Astrocyte of the hippocampus (primary cell): Measurements from ENCODE around the gene ARL3.
"Not testable (repeated sequence)": the region's sequence is repeated elsewhere in the genome, so short reads cannot be mapped to it uniquely, and the experiment has no call there.

ENCODE experiments used
- DNase-seq: peaks from one replicate; pipeline ENCODE4 v3.0.0; 2011; ENCODE audit warnings: low read depth, low spot score

The ARL3 gene

DNA sequence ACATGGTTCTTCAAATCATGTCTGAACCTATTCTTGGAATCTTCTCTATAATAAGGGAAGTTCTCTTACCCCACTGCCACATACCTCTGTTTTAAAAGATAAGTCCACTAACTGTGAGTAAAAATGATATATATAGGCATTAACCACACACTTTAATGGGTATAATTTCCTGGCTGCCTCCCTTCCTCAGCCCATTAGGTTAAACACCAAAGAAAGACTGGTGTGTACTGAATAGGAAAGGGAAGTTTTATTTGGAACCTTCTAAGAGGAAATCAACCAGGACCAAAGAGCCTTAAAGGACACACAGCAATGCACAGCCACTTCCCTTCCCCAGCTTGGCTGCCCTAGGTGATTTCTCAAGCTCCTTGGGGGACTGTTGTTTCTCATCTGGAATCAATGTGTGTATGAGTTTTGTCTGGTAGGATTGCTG lies 24.5 kb upstream of the ARL3 start:
- DNase-seq: no peak

DNA sequence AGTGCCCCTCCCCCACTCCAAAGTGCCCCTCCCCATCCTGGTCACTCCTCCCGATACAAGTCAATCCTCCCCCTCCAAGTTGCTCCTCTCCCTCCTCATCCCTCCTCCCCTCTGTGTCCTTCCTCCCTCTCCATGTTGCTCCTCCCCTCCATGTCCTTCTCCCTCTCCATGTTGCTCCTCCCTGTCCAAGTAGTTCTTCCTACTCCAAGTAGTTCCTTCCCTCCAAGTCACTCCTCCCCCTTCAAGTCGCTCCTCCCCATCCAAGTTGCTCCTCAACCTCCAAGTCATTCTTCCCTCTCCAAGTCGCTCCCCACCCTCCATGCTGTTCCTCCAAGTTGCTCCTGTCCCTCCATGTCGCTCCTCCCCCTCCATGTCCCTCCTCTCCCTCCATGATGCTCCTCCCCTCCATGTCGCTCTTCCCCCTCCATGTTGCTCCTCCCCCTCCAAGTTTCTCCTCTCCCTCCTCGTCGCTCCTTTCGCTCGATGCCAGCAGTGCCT lies 20.9 kb upstream of the ARL3 start:
- DNase-seq: no peak

DNA sequence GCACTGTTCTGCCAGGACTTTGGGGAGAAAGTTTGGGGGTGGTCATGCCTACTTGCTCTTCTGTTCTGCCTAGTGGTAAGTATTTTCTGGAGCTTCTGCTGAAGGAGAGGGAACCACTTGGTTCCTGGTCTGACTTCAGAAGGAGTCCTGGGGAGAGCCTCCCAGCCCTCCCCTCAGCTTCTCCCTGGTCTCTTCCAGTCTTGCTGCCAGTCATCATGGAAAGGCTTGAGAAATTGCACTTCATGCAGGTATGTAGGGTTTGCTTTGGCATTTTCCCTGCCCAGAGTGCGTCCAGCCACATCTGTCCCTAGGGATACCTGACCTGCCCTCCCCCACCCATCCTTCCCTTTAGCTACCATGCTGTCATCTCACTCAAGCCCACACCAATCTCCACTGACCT lies 18.5 kb upstream of the ARL3 start:
- no peak for DNase-seq

DNA sequence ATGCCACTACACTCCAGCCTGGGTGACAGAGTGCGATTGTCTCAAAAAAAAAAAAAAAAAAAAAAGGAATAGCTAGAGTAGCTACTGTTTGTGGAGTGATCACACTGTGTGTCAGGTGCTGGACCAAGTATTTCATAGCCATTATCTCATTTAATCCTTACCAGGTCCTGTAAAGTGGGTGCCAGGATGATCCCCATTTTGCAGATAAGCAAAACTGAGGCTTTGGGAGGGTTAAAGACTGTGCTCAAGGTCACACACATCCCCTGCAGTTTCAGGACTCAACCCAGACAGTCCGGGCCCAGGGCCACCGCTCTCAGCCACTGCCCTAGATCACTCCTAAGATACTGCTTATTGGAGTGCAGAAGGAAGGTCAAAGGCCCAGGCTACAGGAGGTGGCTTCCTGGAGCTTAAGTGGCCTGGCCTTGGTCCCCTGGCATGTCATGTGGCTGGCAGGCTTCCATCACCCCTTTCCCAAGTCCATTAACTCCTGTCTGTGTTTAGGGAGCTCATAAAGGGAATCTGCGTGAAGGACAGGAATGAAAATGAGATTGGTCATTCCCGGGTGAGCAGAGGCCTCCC lies 17.1 kb upstream of the ARL3 start:
- no peak for DNase-seq

DNA sequence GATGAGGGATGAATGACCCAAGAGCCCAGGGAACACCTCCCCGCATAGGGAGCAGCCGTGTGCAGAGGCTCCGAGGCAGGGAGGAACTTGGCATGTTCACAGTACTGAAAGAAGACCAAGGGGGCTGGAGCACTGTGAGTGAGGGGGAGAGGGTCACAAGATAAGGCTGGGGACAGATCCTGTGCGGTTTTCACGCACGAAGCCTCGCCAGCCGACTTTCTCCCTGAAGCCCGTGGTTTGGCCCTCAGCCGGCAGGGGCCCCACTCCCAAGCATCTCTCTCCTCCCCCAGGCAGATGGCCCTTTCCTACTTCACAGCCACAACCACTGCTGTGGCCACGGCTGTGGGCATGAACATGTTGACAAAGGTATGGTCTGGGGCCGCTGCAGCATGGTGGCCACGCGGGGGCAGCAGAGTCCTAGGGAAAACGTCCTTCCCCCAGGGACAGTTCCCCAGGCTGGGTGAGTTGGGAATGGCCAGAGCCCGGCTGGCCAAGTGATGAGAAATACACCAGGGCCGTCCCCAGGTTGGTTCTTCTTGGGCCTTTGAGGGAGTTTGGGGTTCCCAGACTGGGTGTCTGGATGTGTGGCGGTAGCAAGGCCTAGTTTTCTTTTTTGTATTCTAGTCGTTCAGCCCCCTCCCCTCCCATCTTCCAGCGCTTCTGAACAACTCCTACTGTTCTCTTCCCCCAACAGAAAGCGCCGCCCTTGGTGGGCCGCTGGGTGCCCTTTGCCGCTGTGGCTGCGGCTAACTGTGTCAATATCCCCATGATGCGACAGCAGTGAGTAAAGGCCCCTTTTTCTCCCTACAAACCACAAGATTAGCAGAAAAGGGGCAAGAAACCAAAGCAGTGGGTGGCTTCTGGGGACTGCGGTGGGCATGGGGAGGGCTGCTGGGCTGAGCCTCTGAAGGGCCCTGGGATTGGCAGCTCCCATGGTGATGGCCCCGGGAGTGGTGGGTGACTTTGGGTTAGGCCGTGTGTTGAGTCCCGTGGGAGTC lies 15.1 kb upstream of the ARL3 start:
- DNase-seq: peak; percentile 94

DNA sequence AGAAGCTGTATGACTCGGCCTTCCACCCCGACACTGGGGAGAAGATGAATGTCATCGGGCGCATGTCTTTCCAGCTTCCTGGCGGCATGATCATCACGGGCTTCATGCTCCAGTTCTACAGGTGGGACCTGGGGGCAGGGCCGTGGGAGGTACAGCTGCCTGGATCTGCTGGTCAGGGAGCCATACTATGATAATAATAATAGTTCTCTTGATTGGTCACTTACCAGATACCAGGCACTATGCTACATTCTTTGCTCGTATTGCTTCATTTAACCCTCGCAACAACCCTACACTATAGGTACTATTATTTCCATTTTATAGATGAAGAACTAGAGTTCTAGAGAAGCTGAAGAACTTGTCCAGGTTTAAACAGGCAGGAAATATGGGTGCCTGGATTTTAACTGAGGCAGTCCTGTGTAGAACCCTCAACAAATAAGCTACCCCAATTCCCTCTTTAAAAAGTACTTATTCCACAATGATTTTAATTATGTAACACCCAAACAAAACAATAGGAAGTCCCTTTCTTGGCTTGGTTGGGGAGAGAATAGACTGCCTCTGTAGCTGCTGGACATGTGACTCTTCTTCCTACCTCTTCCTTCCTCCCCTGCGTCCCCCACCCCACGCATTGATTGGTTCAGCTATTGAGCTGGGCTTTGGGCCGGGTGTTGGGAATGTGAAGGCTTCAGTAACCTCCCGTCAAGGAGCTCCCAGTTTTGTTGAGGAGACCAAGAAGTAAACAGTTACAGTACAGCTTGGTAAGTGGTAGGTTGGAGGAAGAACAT lies 13.0 kb upstream of the ARL3 start:
- no peak for DNase-seq

DNA sequence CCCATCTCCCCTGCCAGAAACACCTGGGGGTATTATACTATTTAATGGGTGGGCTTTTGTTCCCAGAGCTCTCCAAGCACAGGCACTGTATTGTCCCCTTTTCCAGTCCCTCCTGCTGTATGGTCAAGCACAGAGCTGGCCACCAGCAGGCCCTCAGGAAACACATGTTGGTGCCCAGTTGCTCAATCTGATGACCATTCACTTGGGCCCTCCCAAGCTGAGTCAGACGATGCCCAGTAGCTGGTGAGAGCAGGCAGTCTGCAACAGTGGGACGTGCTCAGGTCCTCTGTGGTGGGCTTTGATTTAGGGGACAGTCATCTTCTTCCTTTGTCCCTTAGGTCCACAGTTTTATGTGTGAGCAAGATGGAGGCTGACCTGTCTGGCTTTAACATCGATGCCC lies 12.1 kb upstream of the ARL3 start:
- DNase-seq: no peak

DNA sequence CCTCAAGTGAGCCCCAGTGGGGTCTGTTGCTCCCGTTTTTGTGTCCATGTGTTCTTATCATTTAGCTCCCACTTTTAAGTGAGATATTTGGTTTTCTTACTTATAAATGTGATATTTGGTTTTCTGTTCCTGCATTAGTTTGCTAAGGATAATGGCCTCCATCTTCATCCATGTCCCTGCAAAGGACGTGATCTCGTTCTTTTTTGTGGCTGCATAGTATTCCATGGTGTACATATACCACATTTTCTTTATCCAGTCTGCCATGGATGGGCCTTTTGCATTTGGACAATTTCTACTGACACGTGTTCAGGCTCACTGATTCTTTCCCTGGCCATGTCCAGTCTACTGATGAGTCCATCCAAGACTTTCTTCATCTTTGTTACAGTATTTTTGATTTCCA lies 9.8 kb upstream of the ARL3 start:
- no peak for DNase-seq

DNA sequence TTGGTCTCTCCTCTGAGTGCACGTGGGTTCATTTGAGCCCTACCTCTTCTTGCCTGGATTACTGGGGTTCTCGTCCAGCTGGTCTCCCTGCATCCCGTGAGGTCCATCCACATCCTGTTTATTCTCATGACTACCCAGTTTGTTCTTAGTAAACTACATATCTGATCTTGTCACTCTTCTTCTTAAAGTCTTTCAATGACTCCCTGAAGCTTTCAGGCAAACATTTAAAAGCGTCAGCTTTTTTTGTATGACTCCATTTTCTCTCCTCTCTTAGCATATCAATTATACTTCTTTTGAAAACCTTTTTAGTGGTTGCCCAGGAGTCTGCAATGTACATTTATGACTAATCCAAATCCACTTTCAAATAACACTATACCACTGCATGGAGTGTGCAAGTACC lies 7.8 kb upstream of the ARL3 start:
- DNase-seq: no peak

DNA sequence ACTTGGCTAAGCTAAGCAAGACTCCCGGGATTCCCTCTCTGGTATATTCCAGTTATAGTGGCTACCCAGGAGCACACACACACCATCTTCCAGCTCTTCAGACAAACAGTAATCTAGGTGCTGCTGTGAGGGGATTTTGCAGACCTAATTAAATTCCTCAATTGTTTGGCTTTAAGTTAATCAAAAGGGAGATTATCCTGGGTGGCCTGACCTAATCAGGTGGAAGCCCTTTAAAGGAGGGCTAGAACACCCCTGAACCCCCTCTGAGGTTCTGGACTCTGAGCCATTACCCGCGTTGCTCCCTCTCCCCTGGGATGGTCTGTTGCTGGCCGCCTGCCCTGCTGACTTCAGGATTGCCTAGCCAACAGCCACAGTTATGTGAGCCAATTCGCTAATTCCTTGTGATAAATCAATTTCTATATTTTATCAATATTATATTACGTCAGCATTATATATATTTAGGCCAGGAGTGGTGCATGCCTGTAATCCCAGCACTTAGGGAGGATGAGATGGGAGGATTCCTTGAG lies 6.6 kb upstream of the ARL3 start:
- no peak for DNase-seq

DNA sequence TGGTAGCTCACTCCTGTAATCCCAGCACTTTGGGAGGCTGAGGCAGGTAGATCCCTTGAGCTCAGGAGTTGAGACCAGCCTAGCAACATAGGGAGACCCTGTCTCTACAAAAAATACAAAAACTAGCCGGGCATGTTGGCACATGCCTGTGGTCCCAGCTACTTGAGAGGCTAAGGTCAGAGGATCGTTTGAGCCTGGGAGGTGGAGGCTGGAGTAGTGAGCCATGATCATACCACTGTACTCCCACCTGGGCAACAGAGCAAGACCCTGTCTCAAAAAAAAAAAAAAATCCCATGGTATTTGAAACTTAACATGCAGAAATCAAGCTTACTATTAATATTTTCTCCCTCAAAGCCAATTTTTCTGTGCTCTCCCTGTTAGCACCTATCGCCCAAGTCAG lies 6.1 kb upstream of the ARL3 start:
- DNase-seq: no peak

DNA sequence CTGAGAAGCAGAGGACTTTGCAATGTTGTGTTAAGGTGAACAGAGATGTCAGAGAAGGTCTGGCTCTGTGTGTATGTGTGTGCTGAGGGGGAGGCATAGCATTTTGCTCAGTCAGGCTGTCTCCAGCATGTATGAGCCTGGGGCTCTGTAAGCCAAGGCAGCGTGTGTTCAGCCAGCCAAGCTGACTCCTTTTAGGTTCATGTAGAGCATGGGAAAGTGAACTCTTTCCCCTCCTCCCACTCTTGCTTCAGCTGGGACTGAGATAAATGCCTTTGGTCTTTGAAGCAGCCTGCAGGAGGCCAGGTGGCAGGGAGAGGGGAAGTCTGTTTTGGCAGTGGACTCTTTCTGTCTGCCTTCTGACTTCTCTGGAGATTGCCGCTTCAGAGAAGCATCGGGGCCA lies 4.0 kb upstream of the ARL3 start:
- peak; percentile 22 for DNase-seq

DNA sequence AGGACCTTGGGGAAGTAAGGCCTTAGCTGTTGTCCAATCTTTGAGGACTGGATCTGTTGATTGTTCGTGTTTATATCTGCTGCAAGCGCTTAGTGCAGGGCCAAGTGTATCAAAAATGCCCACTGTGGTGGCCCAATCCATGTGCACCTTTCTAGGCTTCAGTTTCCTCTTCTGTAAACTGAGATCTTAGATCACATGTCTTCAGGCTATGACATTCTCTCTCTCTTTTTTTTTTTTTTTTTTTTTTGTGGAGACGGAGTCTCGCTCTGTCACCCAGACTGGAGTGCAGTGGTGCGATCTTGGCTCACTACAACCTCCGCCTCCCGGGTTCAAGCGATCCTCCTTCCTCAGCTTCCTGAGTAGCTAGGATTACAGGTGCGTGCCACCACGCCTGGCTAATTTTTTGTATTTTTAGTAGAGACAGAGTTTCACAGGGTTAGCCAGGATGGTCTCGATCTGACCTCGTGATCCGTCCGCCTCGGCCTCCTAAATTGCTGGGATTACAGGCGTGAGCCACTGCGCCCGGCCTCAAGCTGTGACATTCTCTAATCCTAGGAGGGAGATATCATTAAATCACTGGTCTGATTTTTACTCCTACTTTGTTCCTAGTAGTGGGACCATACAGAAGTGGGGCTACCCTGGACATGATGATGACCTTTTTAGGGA lies 2.8 kb upstream of the ARL3 start:
- DNase-seq: not testable (repeated sequence)

DNA sequence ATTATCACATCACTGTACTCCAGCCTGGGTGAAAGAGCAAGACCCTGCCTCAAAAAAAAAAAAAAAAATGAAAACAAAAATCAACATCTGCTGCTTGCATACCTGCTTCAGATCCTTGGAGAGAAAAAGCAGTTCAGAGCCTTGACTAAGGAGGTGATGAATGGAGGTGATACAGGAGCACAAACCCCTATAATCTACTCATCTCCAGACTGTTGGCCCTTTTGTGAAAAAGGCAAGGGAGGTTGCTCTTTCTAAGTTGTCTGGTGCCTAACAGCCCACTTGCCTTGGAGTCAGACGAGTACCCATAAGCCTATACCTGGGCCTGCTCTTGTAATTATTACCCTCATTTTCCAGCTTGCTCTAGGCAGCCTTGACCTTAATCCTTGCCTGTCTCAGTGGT lies 1.7 kb upstream of the ARL3 start:
- no peak for DNase-seq

DNA sequence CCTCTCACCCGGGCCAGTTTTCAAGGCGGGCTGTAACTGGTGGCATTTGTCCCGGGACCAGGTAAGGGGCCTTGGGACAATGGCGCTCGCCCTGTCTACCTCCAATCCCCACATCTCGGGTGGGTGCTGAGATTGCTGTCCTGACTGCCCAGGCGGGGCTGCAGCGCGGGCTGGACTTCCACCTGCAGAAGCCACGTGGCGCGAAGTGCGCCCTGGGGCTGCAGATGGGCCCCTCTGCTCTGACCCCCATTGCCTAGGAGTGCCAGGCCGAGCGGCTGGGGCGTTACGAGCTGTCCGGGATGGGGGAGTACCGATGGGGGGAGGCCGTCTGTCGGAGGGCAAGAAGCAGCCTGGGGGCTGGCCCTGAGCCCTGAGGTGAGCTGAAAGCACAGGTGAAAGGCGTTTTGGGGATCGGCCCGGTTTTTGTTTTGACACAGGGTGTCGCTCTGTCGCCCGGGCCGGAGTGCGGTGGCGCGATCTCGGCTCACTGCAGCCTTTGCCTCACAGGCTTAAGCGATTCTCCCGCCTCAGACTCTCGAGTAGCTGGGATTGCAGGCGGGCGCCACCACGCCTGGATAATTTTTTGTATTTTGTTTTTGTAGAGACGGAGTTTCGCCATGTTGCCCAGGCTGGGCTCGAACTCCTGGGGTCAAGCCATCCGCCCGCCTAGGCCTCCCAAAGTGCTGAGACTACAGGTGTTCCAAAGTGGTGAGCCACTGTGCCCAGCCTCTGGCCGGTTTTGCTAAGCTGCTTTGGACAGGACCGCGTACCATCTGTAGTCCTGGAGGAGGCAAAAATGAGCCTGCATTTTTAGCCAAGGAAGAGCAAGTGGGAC lies 641 bp upstream of the ARL3 start, which contains the start of gene SFXN2:
Gene SFXN2, plus strand, starts transcription at position 16 of the 835 bp plus-strand sequence. CDS start 12,001 bp downstream, outside the sequence.
- DNase-seq: no peak

DNA sequence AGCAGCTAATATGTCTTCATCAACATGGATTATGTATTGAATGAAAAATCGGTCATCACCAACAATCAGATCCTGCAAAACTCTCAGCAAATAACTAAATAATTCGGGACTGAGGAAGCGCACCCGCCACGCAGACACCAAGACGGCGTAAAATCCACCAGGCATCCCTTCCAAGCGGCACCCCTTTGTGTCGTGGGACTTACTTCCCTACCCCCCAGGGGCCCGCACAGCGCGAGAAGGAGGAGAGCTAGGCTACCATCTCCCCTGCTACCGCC lies 721 bp downstream of the ARL3 start:
- DNase-seq: no peak

DNA sequence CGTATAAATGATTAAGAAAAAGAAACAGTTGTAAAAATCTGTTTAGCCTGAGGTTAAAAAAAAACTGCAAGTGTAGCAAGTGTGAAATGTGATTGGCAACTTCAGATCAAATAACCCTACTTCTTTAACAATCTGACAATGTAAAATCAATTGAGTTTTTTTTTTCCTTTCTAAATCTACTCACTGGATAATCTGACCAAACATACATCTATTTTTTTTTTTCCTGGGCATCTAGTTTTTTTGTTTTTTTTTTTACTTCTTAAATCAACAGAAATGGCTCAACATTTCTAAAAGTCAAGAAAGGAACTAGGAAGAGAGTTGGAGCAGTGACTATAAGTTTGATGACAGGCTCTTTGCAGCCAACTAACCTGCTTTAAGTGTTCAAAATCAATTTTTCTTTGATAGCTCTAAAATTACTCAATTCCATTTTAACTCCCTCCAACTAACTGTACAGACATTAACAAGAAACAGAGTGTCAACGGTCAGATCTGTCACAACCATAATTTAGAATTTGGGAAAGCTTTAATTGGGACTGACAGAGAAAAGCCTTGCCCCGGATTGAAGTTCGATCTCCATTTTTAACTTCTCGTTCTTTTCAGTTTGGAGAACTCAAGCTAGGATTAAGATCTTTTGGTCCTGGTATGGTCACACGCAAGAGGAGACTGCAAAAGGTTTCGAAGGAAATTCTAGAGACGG lies 1.2 kb downstream of the ARL3 start:
- DNase-seq: no peak

DNA sequence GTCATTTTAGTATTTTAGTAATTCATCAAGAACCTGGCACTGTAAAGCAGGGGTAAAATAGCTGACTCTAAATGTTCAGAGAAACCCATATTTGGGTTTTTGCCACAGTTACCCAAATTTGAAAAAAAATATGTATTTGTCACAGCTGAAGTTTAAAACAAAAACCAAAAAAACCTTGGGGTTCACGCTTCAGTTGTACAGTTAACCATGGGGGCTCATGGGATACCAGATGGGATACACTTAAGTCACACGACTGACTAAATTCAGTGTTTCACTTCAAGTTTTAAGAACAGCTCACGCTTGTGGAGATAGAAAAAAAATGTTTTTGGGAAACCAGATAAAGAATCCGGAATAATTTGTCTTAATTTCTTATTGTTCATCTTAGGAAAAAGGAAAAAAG lies 2.1 kb downstream of the ARL3 start:
- DNase-seq: no peak

DNA sequence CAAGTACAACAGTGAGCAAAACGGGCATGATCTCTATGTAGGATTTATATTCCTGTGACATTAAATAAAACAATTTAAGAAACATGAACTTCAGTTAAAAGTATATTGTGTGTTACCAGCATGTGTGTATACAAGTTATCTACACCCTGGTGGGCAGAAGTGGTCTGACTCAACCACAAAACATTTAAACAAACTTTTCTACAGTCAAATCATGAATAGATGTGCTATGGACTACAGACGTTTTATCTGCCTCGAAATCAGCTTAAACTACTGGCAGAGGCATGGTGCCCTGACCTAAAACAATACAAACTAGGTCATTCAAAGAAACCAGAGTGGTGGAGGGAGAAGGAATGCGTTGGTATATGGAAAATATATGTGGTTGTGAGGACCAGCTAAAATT lies 3.6 kb downstream of the ARL3 start:
- peak; percentile 75 for DNase-seq

DNA sequence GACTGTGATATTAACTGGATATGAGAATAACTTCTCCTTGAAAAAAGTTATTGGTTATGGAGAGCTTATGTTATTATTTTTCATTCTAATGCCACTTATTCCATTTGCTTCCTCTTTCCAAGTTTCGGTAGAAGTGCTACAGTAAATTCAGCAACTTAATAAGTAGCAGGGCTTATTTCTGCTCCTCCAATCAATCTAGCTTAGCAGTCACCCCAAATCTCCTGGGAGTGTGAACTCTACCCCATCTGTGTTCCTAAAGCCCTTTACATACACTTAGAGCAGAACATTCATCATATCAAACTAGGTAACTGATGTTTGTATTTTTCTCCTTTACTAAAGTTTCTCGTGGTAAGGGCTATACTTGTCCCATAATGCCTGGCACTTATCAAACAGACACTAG lies 8.7 kb downstream of the ARL3 start:
- no peak for DNase-seq
